ENCODE measurements around the gene ASTL. TPM values are rescaled to one million over a fixed set of nuclear protein-coding genes. Genes with fewer than 3 reads are reported as not detected.

The ASTL gene
- total RNA-seq, 1 donor from 2014 or later: not detected

GRCh38 chr2:96111823-96112500 is 26.3 kb downstream of the ASTL start:
- H3K9me3 Mint-ChIP-seq (ENCODE audit: unreplicated experiment): no peaks in the 10 kb centered on the region
- H3K27me3 Mint-ChIP-seq (ENCODE audit: unreplicated experiment): peaks cover 12% of the 10 kb centered on the region
- H3K27ac Mint-ChIP-seq (ENCODE audit: unreplicated experiment): no peak overlapping the region
- TF ChIP-seq CTCF (IDR thresholded peaks at IDR 0.05; ENCODE audit: unreplicated experiment): no peak
- H3K4me3 Mint-ChIP-seq (ENCODE audit: unreplicated experiment): no peak overlapping the region
- peaks cover 10% of the 10 kb centered on the region for H3K4me1 Mint-ChIP-seq (ENCODE audit: unreplicated experiment)
- H3K36me3 Mint-ChIP-seq (ENCODE audit: low read depth, unreplicated experiment): no peaks in the 10 kb centered on the region
- DNase-seq (ENCODE audit: low spot score): no peak

- TF ChIP-seq CTCF (IDR thresholded peaks at IDR 0.05; ENCODE audit: unreplicated experiment): no peak
- Mint-ChIP-seq H3K27ac (ENCODE audit: unreplicated experiment) (no peak overlapping the region), H3K4me3 (ENCODE audit: unreplicated experiment) (no peak overlapping the region), H3K4me1 (ENCODE audit: unreplicated experiment) (peaks cover 10% of the 10 kb centered on the region), H3K36me3 (ENCODE audit: low read depth, unreplicated experiment) (no peaks in the 10 kb centered on the region), H3K27me3 (ENCODE audit: unreplicated experiment) (peaks cover 14% of the 10 kb centered on the region), H3K9me3 (ENCODE audit: unreplicated experiment) (no peaks in the 10 kb centered on the region)
- DNase-seq (ENCODE audit: low spot score): no peak
Observed at GRCh38 chr2:96111257-96111640, 27.1 kb downstream of the ASTL start.

- no peak overlapping the region for H3K4me3 Mint-ChIP-seq (ENCODE audit: unreplicated experiment)
- H3K27me3 Mint-ChIP-seq (ENCODE audit: unreplicated experiment): peaks cover 14% of the 10 kb centered on the region
- H3K9me3 Mint-ChIP-seq (ENCODE audit: unreplicated experiment): no peaks in the 10 kb centered on the region
- H3K27ac Mint-ChIP-seq (ENCODE audit: unreplicated experiment): no peak overlapping the region
- H3K4me1 Mint-ChIP-seq (ENCODE audit: unreplicated experiment): peaks cover 10% of the 10 kb centered on the region
- no peaks in the 10 kb centered on the region for H3K36me3 Mint-ChIP-seq (ENCODE audit: low read depth, unreplicated experiment)
- TF ChIP-seq CTCF (IDR thresholded peaks at IDR 0.05; ENCODE audit: unreplicated experiment): no peak
- DNase-seq (ENCODE audit: low spot score): no peak
Observed at GRCh38 chr2:96110621-96111256, 27.6 kb downstream of the ASTL start.

GRCh38 chr2:96109931-96110511 is 28.3 kb downstream of the ASTL start:
- Mint-ChIP-seq H3K27ac (ENCODE audit: unreplicated experiment) (no peak overlapping the region), H3K9me3 (ENCODE audit: unreplicated experiment) (no peaks in the 10 kb centered on the region), H3K27me3 (ENCODE audit: unreplicated experiment) (peaks cover 7% of the 10 kb centered on the region), H3K4me1 (ENCODE audit: unreplicated experiment) (peaks cover 10% of the 10 kb centered on the region), H3K36me3 (ENCODE audit: low read depth, unreplicated experiment) (peaks cover 1% of the 10 kb centered on the region), H3K4me3 (ENCODE audit: unreplicated experiment) (no peak overlapping the region)
- no peak for TF ChIP-seq CTCF (IDR thresholded peaks at IDR 0.05; ENCODE audit: unreplicated experiment)
- no peak for DNase-seq (ENCODE audit: low spot score)

- H3K4me1 Mint-ChIP-seq (ENCODE audit: unreplicated experiment): peaks cover 10% of the 10 kb centered on the region
- peaks cover 3% of the 10 kb centered on the region for H3K27me3 Mint-ChIP-seq (ENCODE audit: unreplicated experiment)
- H3K36me3 Mint-ChIP-seq (ENCODE audit: low read depth, unreplicated experiment): peaks cover 5% of the 10 kb centered on the region
- no peak overlapping the region for H3K4me3 Mint-ChIP-seq (ENCODE audit: unreplicated experiment)
- TF ChIP-seq CTCF (IDR thresholded peaks at IDR 0.05; ENCODE audit: unreplicated experiment): no peak
- H3K27ac Mint-ChIP-seq (ENCODE audit: unreplicated experiment): no peak overlapping the region
- no peaks in the 10 kb centered on the region for H3K9me3 Mint-ChIP-seq (ENCODE audit: unreplicated experiment)
- DNase-seq (ENCODE audit: low spot score): no peak
Observed at GRCh38 chr2:96109361-96109680, 29.0 kb downstream of the ASTL start.
